ENCODE data around the gene DLK1. TPM values are rescaled to one million over a fixed set of nuclear protein-coding genes. Genes with fewer than 3 reads are reported as not detected.
A peak's percentile ranks its signal among the peaks of the same experiment; 100 is the strongest.

DLK1 gene
- total and polyA plus RNA-seq, 2 of the 13 experiments (the other 11 are each of a cell fraction or from before 2014, with no cell fraction given) = 95.5 to 312 TPM

DNA sequence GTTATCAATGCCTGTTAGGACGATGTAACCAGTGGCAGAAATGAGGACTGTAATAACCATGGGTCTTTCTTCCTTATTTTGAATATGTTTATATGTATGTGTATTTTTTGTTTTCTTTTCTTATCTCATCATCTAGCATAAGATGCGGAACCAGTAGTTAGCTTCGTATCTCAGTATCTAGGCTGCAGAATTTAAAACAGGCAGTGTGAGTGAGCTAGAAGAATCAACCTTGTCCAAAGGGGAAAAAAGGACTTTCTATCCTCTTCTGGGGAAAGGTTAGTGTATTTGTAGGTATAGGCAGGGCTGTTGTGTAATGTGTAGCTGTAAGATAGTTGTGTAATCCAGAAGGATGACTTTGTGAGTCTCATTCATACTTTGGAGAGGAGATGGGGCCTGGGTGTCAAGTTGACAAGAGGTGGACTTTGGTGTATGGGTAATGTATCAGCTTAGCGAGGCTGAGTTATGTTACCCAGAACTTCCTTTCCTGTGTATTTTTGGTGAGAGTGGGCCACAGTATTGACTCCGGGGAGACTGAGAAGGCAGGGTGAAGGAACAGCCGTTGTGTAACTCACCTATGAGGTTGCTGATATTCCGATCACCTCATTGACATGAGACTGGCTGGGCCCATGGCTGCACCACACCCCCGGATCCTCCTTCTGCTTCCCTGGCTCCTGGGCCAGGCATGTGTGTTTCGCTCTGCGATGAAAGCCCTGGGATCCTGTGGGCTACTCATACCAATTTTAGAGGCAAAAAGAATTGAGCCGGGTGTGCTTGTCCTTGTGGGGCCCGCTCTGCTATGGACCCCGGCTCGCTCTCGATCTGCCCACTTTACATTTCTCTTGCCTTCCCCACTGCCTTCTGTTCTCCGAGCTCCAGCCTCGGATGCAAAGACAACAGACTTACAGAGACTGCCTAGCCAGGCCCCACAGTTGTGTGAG, 24.3 kb downstream of the DLK1 start (continued):
- TF ChIP-seq, protein P1, sequence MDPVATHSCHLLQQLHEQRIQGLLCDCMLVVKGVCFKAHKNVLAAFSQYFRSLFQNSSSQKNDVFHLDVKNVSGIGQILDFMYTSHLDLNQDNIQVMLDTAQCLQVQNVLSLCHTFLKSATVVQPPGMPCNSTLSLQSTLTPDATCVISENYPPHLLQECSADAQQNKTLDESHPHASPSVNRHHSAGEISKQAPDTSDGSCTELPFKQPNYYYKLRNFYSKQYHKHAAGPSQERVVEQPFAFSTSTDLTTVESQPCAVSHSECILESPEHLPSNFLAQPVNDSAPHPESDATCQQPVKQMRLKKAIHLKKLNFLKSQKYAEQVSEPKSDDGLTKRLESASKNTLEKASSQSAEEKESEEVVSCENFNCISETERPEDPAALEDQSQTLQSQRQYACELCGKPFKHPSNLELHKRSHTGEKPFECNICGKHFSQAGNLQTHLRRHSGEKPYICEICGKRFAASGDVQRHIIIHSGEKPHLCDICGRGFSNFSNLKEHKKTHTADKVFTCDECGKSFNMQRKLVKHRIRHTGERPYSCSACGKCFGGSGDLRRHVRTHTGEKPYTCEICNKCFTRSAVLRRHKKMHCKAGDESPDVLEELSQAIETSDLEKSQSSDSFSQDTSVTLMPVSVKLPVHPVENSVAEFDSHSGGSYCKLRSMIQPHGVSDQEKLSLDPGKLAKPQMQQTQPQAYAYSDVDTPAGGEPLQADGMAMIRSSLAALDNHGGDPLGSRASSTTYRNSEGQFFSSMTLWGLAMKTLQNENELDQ (CRISPR knock-in tag; IDR thresholded peaks at IDR 0.05; ENCODE audit: borderline replicate concordance) = no peak
- TF ChIP-seq HCFC1 (IDR thresholded peaks at IDR 0.05; ENCODE audit: low read depth, low read length) (no peak), SMAD3 (CRISPR knock-in tag; IDR thresholded peaks at IDR 0.05) (peak; percentile 75), ZFP90 (CRISPR knock-in tag; IDR thresholded peaks at IDR 0.05; ENCODE audit: borderline replicate concordance) (peak; percentile 76; the same call in 1 of the 2 replicates)
- TF ChIP-seq, protein P2, sequence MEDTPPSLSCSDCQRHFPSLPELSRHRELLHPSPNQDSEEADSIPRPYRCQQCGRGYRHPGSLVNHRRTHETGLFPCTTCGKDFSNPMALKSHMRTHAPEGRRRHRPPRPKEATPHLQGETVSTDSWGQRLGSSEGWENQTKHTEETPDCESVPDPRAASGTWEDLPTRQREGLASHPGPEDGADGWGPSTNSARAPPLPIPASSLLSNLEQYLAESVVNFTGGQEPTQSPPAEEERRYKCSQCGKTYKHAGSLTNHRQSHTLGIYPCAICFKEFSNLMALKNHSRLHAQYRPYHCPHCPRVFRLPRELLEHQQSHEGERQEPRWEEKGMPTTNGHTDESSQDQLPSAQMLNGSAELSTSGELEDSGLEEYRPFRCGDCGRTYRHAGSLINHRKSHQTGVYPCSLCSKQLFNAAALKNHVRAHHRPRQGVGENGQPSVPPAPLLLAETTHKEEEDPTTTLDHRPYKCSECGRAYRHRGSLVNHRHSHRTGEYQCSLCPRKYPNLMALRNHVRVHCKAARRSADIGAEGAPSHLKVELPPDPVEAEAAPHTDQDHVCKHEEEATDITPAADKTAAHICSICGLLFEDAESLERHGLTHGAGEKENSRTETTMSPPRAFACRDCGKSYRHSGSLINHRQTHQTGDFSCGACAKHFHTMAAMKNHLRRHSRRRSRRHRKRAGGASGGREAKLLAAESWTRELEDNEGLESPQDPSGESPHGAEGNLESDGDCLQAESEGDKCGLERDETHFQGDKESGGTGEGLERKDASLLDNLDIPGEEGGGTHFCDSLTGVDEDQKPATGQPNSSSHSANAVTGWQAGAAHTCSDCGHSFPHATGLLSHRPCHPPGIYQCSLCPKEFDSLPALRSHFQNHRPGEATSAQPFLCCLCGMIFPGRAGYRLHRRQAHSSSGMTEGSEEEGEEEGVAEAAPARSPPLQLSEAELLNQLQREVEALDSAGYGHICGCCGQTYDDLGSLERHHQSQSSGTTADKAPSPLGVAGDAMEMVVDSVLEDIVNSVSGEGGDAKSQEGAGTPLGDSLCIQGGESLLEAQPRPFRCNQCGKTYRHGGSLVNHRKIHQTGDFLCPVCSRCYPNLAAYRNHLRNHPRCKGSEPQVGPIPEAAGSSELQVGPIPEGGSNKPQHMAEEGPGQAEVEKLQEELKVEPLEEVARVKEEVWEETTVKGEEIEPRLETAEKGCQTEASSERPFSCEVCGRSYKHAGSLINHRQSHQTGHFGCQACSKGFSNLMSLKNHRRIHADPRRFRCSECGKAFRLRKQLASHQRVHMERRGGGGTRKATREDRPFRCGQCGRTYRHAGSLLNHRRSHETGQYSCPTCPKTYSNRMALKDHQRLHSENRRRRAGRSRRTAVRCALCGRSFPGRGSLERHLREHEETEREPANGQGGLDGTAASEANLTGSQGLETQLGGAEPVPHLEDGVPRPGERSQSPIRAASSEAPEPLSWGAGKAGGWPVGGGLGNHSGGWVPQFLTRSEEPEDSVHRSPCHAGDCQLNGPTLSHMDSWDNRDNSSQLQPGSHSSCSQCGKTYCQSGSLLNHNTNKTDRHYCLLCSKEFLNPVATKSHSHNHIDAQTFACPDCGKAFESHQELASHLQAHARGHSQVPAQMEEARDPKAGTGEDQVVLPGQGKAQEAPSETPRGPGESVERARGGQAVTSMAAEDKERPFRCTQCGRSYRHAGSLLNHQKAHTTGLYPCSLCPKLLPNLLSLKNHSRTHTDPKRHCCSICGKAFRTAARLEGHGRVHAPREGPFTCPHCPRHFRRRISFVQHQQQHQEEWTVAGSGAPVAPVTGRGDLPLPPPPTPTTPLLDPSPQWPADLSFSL (CRISPR knock-in tag; IDR thresholded peaks at IDR 0.05) = peak; percentile 98
- TF ChIP-seq, protein P3, sequence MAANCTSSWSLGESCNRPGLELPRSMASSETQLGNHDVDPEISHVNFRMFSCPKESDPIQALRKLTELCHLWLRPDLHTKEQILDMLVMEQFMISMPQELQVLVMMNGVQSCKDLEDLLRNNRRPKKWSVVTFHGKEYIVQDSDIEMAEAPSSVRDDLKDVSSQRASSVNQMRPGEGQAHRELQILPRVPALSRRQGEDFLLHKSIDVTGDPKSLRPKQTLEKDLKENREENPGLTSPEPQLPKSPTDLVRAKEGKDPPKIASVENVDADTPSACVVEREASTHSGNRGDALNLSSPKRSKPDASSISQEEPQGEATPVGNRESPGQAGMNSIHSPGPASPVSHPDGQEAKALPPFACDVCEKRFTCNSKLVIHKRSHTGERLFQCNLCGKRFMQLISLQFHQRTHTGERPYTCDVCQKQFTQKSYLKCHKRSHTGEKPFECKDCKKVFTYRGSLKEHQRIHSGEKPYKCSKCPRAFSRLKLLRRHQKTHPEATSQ (CRISPR knock-in tag; IDR thresholded peaks at IDR 0.05; ENCODE audit: borderline replicate concordance) = no peak
- TF ChIP-seq, protein P4, sequence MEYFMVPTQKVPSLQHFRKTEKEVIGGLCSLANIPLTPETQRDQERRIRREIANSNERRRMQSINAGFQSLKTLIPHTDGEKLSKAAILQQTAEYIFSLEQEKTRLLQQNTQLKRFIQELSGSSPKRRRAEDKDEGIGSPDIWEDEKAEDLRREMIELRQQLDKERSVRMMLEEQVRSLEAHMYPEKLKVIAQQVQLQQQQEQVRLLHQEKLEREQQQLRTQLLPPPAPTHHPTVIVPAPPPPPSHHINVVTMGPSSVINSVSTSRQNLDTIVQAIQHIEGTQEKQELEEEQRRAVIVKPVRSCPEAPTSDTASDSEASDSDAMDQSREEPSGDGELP (IDR thresholded peaks at IDR 0.05; ENCODE audit: borderline replicate concordance, low read depth) = 0 out of 2 replicates have a peak, but pooled peaks have one; percentile 54
- TF ChIP-seq, protein P5, sequence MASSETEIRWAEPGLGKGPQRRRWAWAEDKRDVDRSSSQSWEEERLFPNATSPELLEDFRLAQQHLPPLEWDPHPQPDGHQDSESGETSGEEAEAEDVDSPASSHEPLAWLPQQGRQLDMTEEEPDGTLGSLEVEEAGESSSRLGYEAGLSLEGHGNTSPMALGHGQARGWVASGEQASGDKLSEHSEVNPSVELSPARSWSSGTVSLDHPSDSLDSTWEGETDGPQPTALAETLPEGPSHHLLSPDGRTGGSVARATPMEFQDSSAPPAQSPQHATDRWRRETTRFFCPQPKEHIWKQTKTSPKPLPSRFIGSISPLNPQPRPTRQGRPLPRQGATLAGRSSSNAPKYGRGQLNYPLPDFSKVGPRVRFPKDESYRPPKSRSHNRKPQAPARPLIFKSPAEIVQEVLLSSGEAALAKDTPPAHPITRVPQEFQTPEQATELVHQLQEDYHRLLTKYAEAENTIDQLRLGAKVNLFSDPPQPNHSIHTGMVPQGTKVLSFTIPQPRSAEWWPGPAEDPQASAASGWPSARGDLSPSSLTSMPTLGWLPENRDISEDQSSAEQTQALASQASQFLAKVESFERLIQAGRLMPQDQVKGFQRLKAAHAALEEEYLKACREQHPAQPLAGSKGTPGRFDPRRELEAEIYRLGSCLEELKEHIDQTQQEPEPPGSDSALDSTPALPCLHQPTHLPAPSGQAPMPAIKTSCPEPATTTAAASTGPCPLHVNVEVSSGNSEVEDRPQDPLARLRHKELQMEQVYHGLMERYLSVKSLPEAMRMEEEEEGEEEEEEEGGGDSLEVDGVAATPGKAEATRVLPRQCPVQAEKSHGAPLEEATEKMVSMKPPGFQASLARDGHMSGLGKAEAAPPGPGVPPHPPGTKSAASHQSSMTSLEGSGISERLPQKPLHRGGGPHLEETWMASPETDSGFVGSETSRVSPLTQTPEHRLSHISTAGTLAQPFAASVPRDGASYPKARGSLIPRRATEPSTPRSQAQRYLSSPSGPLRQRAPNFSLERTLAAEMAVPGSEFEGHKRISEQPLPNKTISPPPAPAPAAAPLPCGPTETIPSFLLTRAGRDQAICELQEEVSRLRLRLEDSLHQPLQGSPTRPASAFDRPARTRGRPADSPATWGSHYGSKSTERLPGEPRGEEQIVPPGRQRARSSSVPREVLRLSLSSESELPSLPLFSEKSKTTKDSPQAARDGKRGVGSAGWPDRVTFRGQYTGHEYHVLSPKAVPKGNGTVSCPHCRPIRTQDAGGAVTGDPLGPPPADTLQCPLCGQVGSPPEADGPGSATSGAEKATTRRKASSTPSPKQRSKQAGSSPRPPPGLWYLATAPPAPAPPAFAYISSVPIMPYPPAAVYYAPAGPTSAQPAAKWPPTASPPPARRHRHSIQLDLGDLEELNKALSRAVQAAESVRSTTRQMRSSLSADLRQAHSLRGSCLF (CRISPR knock-in tag; IDR thresholded peaks at IDR 0.05; ENCODE audit: borderline replicate concordance) = no peak
